ENCODE data around the gene ABCF2. TPM values are rescaled to one million over a fixed set of nuclear protein-coding genes. Genes with fewer than 3 reads are reported as not detected.

The ABCF2 gene
- total RNA-seq, 4 donors from 2014 or later: 30.5 to 43.1 (median 36.5) TPM

GRCh38 chr7:151233804-151234203, 6.8 kb upstream of the ABCF2 start:
- WGBS, 2 donors (ENCODE audit: low coverage in 1 of 2): 100% methylated on average over 2 of the region's 9 CpGs; no CpG with 5 or more reads in 1 of the 2 donors
- Histone ChIP-seq H3K27ac (peak overlapping the region in 3 of 4 donors; percentile 87 to 93 (median 89)), H3K9me3 (no peaks in the 10 kb centered on the region), H3K27me3 (no peaks in the 10 kb centered on the region), H3K4me1 (peaks cover 0 to 27% (median 17%) of the 10 kb centered on the region in 3 donors), H3K36me3 (peaks cover 0 to 42% of the 10 kb centered on the region in 2 donors), H3K4me3 (peak overlapping the region in 1 of 2 donors; percentile 99)
- ATAC-seq: no peak
- TF ChIP-seq EP300 (IDR thresholded peaks at IDR 0.05): no peak
- no peak for TF ChIP-seq POLR2A (IDR thresholded peaks at IDR 0.05)
- TF ChIP-seq CTCF (IDR thresholded peaks at IDR 0.05): no peak
- no peak for TF ChIP-seq POLR2AphosphoS5 (IDR thresholded peaks at IDR 0.05)

GRCh38 chr7:151232917-151233701, 6.1 kb upstream of the ABCF2 start:
- ATAC-seq: peak; percentile 28
- H3K36me3 ChIP-seq: peaks cover 0 to 35% of the 10 kb centered on the region in 2 donors
- peak overlapping the region; percentile 86 to 99 for H3K4me3 ChIP-seq
- H3K4me1 ChIP-seq: peaks cover 0 to 32% (median 18%) of the 10 kb centered on the region in 3 donors
- 2 to 47% methylated on average over 3 to 20 of the region's 36 CpGs for WGBS, 2 donors (ENCODE audit: low coverage in 1 of 2)
- H3K27me3 ChIP-seq: no peaks in the 10 kb centered on the region
- TF ChIP-seq CTCF (IDR thresholded peaks at IDR 0.05): no peak
- TF ChIP-seq POLR2A (IDR thresholded peaks at IDR 0.05): no peak
- H3K9me3 ChIP-seq: no peaks in the 10 kb centered on the region
- H3K27ac ChIP-seq: peak overlapping the region; percentile 34 to 93 (median 88)

- Histone ChIP-seq H3K4me3 (peak within 1 kb of the TSS; percentile 86 to 99), H3K27me3 (no peaks in the 10 kb centered on the region), H3K9me3 (no peaks in the 10 kb centered on the region), H3K4me1 (peaks cover 0 to 38% (median 22%) of the 10 kb centered on the region in 3 donors), H3K36me3 (peaks cover 0 to 27% of the 10 kb centered on the region in 2 donors), H3K27ac (peak within 1 kb of the TSS; percentile 37 to 93 (median 88))
- WGBS, 2 donors (ENCODE audit: low coverage in 1 of 2): 0% methylated on average over 1 to 11 of the region's 79 CpGs
- ATAC-seq: peak; percentile 97
- peak; percentile 77 to 78 for TF ChIP-seq POLR2A (IDR thresholded peaks at IDR 0.05)
- TF ChIP-seq EP300 (IDR thresholded peaks at IDR 0.05): no peak
- TF ChIP-seq POLR2AphosphoS5 (IDR thresholded peaks at IDR 0.05): peak; percentile 73
- no peak for TF ChIP-seq CTCF (IDR thresholded peaks at IDR 0.05)
These were observed 5.3 kb upstream of the ABCF2 start, which contains the start of gene CHPF2 for GRCh38 chr7:151232091-151232916. CHPF2 (plus strand) TSS chr7:151232483; CDS start chr7:151234012, 1,529 bp downstream.

DNA sequence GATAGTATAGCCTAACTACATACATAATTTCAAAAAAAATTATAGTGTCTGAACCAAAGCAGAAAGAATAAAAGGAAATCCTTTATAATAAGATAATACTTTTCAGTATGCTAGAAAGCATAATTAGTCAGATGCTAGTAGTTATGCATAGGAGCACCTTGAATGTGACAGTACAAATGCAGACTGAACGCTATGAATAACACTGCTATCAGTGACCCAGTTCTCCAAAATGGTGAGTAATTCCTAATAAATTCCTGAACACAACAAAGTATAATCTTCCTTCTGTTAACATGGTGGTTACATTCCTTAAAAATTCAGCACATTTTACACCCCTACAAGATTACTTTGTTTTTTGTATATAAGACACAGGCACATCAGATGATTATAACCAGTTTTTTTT, 4.1 kb upstream of the ABCF2 start:
- Histone ChIP-seq H3K4me3 (no peak overlapping the region), H3K4me1 (peaks cover 0 to 44% (median 22%) of the 10 kb centered on the region in 3 donors), H3K36me3 (peaks cover 0 to 15% of the 10 kb centered on the region in 2 donors), H3K27ac (no peak overlapping the region), H3K9me3 (no peaks in the 10 kb centered on the region), H3K27me3 (no peaks in the 10 kb centered on the region)
- WGBS, 2 donors (ENCODE audit: low coverage in 1 of 2): 77 to 83% methylated on average over 1 of the region's 1 CpG
- TF ChIP-seq POLR2AphosphoS5 (IDR thresholded peaks at IDR 0.05) (no peak), CTCF (IDR thresholded peaks at IDR 0.05) (no peak), POLR2A (IDR thresholded peaks at IDR 0.05) (no peak), EP300 (IDR thresholded peaks at IDR 0.05) (no peak)
- ATAC-seq: no peak

Measured in gastroesophageal sphincter (tissue), 4 donors.